GOT3 (cell line): Measurements from ENCODE around the gene PHLPP1.

Experiments
- DNase-seq: peaks from one replicate; lab custom pipeline; 2025; ENCODE audit warnings: mixed read lengths; lab: John Stamatoyannopoulos, UW

The PHLPP1 gene

DNA sequence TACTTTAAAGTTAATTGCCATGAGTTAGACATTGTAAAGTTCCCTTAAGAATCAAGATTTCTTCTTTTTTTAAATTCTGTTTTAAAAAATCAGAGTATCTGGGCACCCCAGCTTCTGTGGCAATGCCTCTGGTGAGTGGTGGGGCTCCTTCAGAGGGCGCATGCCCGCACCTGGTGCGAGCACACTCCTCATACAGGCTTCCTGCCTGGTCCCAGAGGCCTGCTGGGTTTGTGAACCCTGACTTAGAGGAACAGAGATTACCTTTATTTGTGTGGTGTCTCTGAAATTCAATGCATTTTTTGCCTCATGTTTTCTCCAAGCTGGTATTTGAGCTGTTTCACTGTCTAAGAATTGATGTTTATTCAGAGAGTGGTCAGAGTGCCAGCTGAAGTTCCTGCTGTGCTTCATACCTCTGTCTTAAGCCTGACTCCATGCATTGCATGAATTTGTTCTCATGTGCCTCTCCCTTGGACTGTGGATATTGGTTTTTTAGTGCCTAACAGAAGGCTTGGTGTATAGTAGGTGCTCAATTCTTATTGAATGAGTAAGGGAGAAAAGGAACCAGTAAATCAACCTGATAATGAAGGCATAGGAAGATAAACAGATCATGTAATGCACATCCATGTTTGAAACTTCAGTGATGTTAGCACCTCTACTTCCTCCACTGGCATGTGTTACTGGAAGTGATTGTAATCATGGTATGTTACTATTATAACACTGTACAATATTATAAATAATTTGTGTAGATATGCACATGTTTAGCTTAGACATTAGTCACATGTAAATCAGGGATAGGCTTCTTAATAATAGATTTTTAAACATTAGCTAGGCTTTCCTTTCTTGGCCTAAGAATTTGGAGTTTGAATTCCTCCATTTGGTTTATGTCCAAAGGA lies 29.0 kb downstream of the PHLPP1 start:
- DNase-seq = no peak

DNA sequence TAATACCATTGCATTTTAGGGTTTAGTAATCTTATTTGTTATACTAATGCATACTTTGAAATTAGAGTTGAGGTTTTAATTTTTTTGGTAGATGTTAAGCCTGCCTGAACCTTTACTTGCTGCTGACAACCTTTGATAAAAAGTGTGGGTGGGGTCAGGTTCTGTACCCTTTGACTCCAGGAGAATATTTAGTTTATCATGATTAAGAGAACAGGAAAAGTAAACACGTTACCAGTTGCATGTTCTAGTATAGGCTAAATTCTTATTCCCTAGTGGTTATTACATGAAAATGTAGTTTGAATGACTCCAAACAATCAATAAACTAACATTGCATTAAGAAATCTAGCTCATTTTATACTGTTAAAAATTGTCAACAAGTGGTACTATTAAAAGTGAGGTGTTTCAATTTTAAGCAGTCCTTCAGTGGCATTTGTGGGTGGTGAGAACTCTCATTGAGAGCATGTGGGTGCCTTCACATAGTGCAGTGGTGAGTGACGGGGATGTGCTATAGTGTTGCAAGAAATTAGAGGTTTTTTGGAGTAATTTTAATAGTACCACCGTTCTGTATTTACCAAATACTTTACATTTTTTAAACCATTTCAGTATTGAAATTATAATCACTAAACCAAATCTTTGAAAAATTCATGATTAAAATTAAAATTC lies 29.9 kb downstream of the PHLPP1 start:
- DNase-seq = no peak

DNA sequence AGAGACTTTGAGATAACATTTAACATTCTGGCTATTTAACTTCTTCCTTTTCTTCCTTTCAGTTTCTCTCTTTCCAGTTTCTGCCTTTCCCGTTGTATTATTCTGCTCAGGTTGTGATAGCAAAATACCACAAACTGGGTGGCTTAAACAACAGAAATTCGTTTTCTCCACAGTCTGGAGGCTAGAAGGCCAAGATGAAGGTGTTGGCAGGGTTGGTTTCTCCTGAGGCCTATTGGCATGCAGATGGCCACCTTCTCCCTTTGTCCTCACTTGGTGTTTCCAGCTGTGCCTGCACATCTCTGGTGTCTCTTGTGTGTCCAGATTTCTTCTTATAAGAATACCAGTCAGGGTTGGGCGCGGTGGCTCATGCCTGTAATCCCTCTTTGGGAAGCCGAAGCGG lies 34.0 kb downstream of the PHLPP1 start:
- DNase-seq = no peak

- DNase-seq = no peak
These were observed 36.0 kb downstream of the PHLPP1 start for GRCh38 chr18:62751341-62751821.

- no peak for DNase-seq
These were observed 36.6 kb downstream of the PHLPP1 start for GRCh38 chr18:62751977-62752376.

GRCh38 chr18:62754026-62754425 lies 38.7 kb downstream of the PHLPP1 start:
- no peak for DNase-seq

GRCh38 chr18:62755454-62755853 lies 40.1 kb downstream of the PHLPP1 start:
- no peak for DNase-seq

DNA sequence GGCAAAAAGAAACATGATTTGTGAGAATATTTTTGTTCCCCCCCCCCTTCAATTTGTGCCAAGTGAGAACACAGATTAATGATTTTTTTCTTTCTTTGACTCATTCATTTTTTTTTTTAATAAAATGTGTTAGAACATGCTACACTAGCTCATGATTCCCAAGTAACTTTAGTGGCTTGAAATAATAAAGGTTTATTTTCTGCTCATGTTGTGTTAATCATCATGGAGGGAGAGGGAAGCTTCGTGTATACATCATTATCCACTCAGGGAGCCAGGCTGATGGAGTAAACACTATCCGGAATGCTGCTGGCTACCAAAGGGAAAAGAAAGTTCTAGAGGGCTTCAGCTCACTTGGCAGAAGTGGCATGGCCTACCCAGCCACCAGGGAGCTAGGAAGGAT lies 40.6 kb downstream of the PHLPP1 start:
- DNase-seq = no peak

GRCh38 chr18:62757399-62758010 lies 42.2 kb downstream of the PHLPP1 start:
- no peak for DNase-seq

GRCh38 chr18:62758591-62758990 lies 43.2 kb downstream of the PHLPP1 start:
- no peak for DNase-seq

DNA sequence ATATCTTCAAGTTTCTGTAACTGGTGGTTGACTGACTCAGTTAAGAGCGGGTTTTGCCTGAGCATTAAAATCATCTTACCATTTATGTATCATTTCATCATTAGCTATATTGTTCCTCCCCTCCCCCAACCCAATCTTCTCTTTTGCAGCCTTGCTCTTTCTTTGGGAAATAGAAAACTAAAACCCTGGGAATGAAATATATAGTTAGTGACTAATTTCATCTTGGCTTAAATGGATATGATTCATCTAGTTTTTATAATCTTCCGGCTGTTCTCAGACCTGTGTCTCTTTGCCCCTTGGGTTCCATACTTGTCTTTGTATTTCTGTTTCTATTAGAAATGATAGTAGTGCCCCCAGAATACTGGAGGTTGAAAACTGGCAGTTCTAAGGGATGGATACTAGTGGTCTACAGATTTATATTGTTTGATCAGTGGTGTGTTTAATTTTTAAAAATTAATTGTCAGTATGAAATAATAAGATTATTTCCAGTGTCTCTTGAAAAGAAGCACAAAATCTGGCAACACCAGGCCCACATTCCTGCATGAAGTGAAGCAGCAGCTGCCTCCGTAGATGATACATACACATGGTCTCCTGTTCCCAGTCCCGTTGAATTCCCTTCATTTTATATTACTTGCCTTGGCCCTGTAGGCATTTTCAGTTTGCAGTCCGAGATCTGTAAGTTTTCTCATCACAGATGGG lies 44.5 kb downstream of the PHLPP1 start:
- DNase-seq = no peak

- no peak for DNase-seq
These were observed 45.0 kb downstream of the PHLPP1 start for GRCh38 chr18:62760403-62760734.

GRCh38 chr18:62763101-62763521 lies 47.8 kb downstream of the PHLPP1 start:
- no peak for DNase-seq

DNA sequence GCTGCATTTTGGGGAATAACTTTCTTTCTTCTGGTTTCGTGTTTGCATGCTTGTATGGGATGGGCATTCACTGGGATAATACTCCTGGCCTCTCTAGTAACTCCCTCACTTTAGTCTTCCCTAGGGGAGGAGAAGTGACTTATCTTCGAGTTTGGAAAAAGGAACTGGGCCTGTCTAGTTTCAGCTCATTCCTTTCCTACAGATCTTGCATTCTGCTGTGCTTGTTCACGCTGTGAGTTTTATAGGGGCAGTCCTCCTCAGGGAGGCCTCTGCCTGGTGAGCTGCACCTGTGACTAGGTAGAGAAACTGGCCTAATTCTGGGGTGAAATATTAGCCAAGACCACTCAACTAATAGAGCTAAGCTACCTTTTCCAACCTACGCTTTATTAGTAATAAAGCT lies 50.9 kb downstream of the PHLPP1 start:
- no peak for DNase-seq

DNA sequence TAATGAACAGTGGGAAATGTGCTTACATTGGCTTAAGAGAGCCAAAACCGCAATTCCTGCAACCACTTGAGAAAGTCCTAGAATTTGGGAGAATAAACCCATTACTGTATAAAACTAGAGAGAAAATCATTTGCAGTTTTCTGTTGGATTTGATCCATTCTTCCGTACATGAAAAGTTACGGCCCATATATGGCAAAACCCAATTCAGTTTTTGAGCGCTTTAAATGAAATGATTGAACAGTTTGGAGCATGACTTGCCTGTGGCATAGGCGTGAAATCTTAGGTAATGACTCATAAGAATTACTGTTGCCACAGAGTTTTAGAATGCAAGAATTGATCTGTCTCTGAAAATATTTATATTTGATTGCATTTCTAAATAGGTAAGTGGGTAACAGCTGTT lies 52.0 kb downstream of the PHLPP1 start:
- no peak for DNase-seq

DNA sequence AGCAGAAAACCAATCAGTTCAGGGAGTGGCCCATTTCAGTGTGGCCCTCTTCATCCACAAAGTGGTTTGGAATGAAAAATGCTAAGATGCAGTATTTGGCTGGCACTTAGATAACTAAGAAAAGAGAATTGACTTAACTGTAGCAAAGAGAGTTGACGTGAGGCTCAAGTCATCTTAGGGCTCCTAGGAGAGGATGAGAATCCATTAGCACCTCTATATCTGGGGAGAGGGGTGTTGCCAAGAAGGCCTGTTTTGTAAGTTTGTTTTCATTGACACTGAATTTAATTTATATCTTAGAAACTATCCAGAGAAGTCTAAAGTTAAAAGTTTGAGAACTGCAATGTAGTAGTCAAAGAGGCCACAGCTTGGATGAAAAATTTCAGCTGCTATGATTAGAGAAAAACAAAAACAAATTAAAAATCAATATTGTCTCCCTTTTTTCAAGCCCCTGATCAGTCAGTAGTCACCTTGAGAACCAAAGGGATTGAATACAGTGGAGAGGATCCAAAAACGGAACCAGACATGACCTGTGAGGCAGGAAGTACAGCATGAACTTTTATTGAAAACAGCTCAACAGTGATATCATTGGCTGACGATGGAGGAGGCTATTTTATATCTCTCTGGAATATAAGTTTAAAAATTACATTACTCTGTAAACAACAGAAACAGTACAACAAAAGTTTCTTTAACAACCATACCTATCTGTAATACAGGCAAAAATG lies 52.7 kb downstream of the PHLPP1 start:
- no peak for DNase-seq

GRCh38 chr18:62768558-62768943 lies 53.2 kb downstream of the PHLPP1 start:
- no peak for DNase-seq

DNA sequence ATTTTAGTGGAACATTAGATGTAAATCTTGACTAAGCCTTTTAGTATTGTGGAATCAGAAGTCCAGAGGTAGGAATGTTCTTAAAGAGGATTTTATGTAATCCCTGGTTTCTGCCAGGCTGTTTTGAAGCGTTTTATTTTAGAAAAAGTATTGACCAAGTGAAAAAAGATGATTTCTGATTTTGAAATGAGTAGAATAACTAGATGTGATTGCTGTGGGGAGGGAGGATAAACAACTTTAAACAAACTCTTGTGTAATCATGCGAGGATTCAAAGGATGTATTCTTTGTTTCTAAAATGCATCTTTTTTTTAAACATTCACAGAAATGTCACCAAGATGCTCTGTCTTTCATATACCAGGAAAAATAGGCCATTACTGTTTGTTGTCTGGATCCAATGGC lies 53.9 kb downstream of the PHLPP1 start:
- DNase-seq = no peak

DNA sequence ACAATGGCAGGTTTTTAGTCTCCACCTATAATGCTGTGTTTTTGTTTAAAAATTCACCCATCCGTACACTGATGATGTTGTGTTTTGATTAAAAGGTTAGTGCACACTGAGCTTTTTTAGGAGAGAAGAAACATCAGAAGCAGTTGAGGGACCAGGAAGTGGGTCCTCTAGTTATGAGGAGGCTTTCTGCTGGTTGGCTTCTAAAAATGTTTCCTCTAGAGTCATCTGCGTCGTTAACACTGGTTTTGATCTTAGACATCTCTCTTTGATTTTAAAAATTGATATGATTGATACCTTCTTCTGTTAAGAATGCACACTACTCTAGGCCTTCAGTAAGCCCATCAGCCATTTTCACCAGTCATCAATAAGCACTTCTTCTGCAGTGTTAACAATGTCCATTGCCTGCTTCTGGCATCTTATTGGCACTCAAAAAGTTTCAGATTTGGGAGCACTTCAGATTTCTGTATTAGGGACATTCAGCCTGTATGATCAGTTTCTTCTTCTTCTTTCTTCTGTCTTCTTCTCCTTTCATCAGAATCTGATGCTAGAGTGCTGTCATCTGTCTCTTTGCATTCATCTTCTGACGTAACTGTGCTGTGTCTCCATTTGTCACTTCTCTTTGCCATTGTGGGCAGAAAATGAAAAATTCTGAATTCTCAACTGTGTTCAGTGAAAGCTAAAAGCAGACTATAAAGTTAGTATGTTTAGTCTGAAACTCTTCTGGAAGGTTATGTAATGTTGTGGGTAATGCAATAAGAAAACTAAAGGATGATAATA lies 56.3 kb downstream of the PHLPP1 start:
- no peak for DNase-seq

DNA sequence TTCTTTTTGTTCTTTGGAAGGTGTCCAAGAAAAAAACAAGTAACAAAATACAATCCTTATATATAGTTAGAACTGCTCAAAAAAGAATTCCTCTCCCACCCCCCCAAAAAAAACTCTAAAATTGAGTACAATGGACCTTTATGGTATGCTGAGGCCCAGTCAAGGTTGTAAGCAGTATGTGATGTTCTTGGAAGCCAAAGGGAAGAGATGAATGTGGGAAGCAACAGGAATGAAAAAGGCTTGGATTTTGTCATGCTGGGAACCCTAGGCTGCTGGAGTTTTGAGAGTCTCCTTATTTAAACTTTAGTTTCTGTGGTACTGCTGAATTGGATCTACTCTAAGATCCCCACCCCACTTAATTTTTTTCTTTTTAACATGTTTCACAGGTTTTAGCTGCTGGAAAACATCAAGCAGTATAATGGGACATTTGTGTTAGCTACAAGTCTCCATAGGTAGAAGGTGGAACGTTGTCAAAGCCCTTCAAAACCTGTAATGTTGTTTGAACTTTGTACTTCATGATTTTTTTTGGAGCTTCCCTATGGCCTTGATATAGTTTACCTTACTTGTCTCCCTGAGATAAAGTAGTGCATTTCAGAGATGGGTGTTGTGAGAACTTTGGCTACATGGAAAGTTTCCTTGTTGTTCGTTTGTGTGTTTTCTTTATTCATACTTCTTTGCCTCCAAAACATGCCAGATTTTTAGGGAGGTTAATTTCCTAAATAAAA lies 57.7 kb downstream of the PHLPP1 start:
- DNase-seq = no peak
